ENCODE measurements around the gene RANBP10. TPM values are rescaled to one million over a fixed set of nuclear protein-coding genes. Genes with fewer than 3 reads are reported as not detected.

The RANBP10 gene
- total RNA-seq, 4 donors from 2014 or later = 18.4 to 35.2 (median 27.6) TPM

GRCh38 chr16:67718668-67719047 lies 87.7 kb downstream of the RANBP10 start:
- Histone ChIP-seq H3K27me3 (no peaks in the 10 kb centered on the region), H3K4me3 (peak overlapping the region; percentile 97), H3K4me1 (peaks cover 26% of the 10 kb centered on the region), H3K27ac (peak overlapping the region; percentile 89), H3K9me3 (no peaks in the 10 kb centered on the region), H3K36me3 (peaks cover 6% of the 10 kb centered on the region)
- DNase-seq (ENCODE audit: low spot score in 2 of 2) = no peak
- TF ChIP-seq POLR2AphosphoS5 (IDR thresholded peaks at IDR 0.05) (no peak), EP300 (IDR thresholded peaks at IDR 0.05) (no peak), CTCF (IDR thresholded peaks at IDR 0.05) (no peak), POLR2A (IDR thresholded peaks at IDR 0.05) (no peak)
- under 1% methylated on average over 10 of the region's 14 CpGs for WGBS

- DNase-seq (ENCODE audit: low spot score in 2 of 2) = no peak
- no peaks in the 10 kb centered on the region for H3K27me3 ChIP-seq
- no peak overlapping the region for H3K27ac ChIP-seq
- H3K9me3 ChIP-seq = no peaks in the 10 kb centered on the region
- no peaks in the 10 kb centered on the region for H3K36me3 ChIP-seq
- WGBS = 95% methylated on average over 2 of the region's 2 CpGs
- H3K4me1 ChIP-seq = peaks cover 26% of the 10 kb centered on the region
- TF ChIP-seq EP300 (IDR thresholded peaks at IDR 0.05) (no peak), CTCF (IDR thresholded peaks at IDR 0.05) (no peak), POLR2AphosphoS5 (IDR thresholded peaks at IDR 0.05) (no peak), POLR2A (IDR thresholded peaks at IDR 0.05) (no peak)
- H3K4me3 ChIP-seq = no peak overlapping the region
These were observed 90.3 kb downstream of the RANBP10 start for GRCh38 chr16:67716097-67716496.

- no peak for DNase-seq (ENCODE audit: low spot score in 2 of 2)
- WGBS = 93% methylated on average over 1 of the region's 1 CpG
- Histone ChIP-seq H3K36me3 (no peaks in the 10 kb centered on the region), H3K27ac (no peak overlapping the region), H3K9me3 (no peaks in the 10 kb centered on the region), H3K4me3 (no peak overlapping the region), H3K4me1 (peaks cover 13% of the 10 kb centered on the region), H3K27me3 (no peaks in the 10 kb centered on the region)
- TF ChIP-seq POLR2AphosphoS5 (IDR thresholded peaks at IDR 0.05) (no peak), EP300 (IDR thresholded peaks at IDR 0.05) (no peak), POLR2A (IDR thresholded peaks at IDR 0.05) (no peak), CTCF (IDR thresholded peaks at IDR 0.05) (no peak)
These were observed 91.8 kb downstream of the RANBP10 start for GRCh38 chr16:67714522-67714921.

GRCh38 chr16:67713647-67714273 lies 92.6 kb downstream of the RANBP10 start:
- peaks cover 17% of the 10 kb centered on the region for H3K4me1 ChIP-seq
- WGBS = 91% methylated on average over 5 of the region's 5 CpGs
- no peak overlapping the region for H3K27ac ChIP-seq
- H3K27me3 ChIP-seq = no peaks in the 10 kb centered on the region
- no peaks in the 10 kb centered on the region for H3K9me3 ChIP-seq
- TF ChIP-seq POLR2A (IDR thresholded peaks at IDR 0.05) (no peak), CTCF (IDR thresholded peaks at IDR 0.05) (no peak), POLR2AphosphoS5 (IDR thresholded peaks at IDR 0.05) (no peak), EP300 (IDR thresholded peaks at IDR 0.05) (no peak)
- H3K36me3 ChIP-seq = no peaks in the 10 kb centered on the region
- no peak overlapping the region for H3K4me3 ChIP-seq
- DNase-seq (ENCODE audit: low spot score in 2 of 2) = no peak

- Histone ChIP-seq H3K27me3 (no peaks in the 10 kb centered on the region), H3K9me3 (no peaks in the 10 kb centered on the region), H3K27ac (no peak overlapping the region), H3K4me3 (no peak overlapping the region), H3K4me1 (peaks cover 8% of the 10 kb centered on the region), H3K36me3 (no peaks in the 10 kb centered on the region)
- DNase-seq (ENCODE audit: low spot score in 2 of 2) = no peak
- TF ChIP-seq POLR2AphosphoS5 (IDR thresholded peaks at IDR 0.05) = no peak
- no peak for TF ChIP-seq POLR2A (IDR thresholded peaks at IDR 0.05)
- no peak for TF ChIP-seq EP300 (IDR thresholded peaks at IDR 0.05)
- no peak for TF ChIP-seq CTCF (IDR thresholded peaks at IDR 0.05)
- WGBS = 96% methylated on average over 6 of the region's 6 CpGs
These were observed 95.8 kb downstream of the RANBP10 start for GRCh38 chr16:67710607-67711006.
